Measurements from ENCODE around the gene FBF1. TPM values are rescaled to one million over a fixed set of nuclear protein-coding genes. Genes with fewer than 3 reads are reported as not detected.

Gene FBF1
- total RNA-seq, 1 donor from 2014 or later = 8.9 TPM

GRCh38 chr17:75922963-75923874 is 17.6 kb downstream of the FBF1 start:
- TF ChIP-seq CTCF (IDR thresholded peaks at IDR 0.05) = no peak
- no peaks in the 10 kb centered on the region for H3K27me3 ChIP-seq
- H3K36me3 ChIP-seq = peaks cover 6 to 10% of the 10 kb centered on the region in 2 donors
- H3K4me1 ChIP-seq = no peaks in the 10 kb centered on the region
- no peak overlapping the region for H3K27ac ChIP-seq
- H3K4me3 ChIP-seq = no peak overlapping the region
- no peaks in the 10 kb centered on the region for H3K9me3 ChIP-seq
- no peak for DNase-seq (ENCODE audit: low spot score in 2 of 2)
- intact Hi-C loops (cut with DNase I) = no loop called here

- TF ChIP-seq CTCF (IDR thresholded peaks at IDR 0.05) = no peak
- DNase-seq (ENCODE audit: low spot score in 2 of 2) = no peak
- intact Hi-C loops (cut with DNase I) = no loop called here
- no peak overlapping the region for H3K4me3 ChIP-seq
- no peaks in the 10 kb centered on the region for H3K27me3 ChIP-seq
- no peaks in the 10 kb centered on the region for H3K4me1 ChIP-seq
- H3K27ac ChIP-seq = no peak overlapping the region
- peaks cover 6 to 10% of the 10 kb centered on the region in 2 donors for H3K36me3 ChIP-seq
- H3K9me3 ChIP-seq = no peaks in the 10 kb centered on the region
Observed at GRCh38 chr17:75922173-75922961, 18.5 kb downstream of the FBF1 start.

GRCh38 chr17:75921596-75921995 is 19.2 kb downstream of the FBF1 start:
- no peaks in the 10 kb centered on the region for H3K27me3 ChIP-seq
- no peak overlapping the region for H3K27ac ChIP-seq
- H3K36me3 ChIP-seq = peaks cover 6 to 10% of the 10 kb centered on the region in 2 donors
- TF ChIP-seq CTCF (IDR thresholded peaks at IDR 0.05) = no peak
- H3K4me3 ChIP-seq = no peak overlapping the region
- intact Hi-C loops (cut with DNase I) = no loop called here
- DNase-seq (ENCODE audit: low spot score in 2 of 2) = no peak
- H3K4me1 ChIP-seq = no peaks in the 10 kb centered on the region
- H3K9me3 ChIP-seq = no peaks in the 10 kb centered on the region

- no peak for DNase-seq (ENCODE audit: low spot score in 2 of 2)
- Histone ChIP-seq H3K27me3 (no peaks in the 10 kb centered on the region), H3K27ac (no peak overlapping the region), H3K4me1 (no peaks in the 10 kb centered on the region), H3K36me3 (peaks cover 5 to 6% of the 10 kb centered on the region in 2 donors), H3K9me3 (no peaks in the 10 kb centered on the region), H3K4me3 (no peak overlapping the region)
- intact Hi-C loops (cut with DNase I) = no loop called here
- no peak for TF ChIP-seq CTCF (IDR thresholded peaks at IDR 0.05)
Observed at GRCh38 chr17:75920045-75920560, 20.7 kb downstream of the FBF1 start.

GRCh38 chr17:75919611-75920010 is 21.2 kb downstream of the FBF1 start:
- Histone ChIP-seq H3K9me3 (no peaks in the 10 kb centered on the region), H3K27ac (no peak overlapping the region), H3K36me3 (peaks cover 5 to 6% of the 10 kb centered on the region in 2 donors), H3K4me1 (no peaks in the 10 kb centered on the region), H3K4me3 (no peak overlapping the region), H3K27me3 (no peaks in the 10 kb centered on the region)
- TF ChIP-seq CTCF (IDR thresholded peaks at IDR 0.05) = no peak
- no peak for DNase-seq (ENCODE audit: low spot score in 2 of 2)
- intact Hi-C loops (cut with DNase I) = no loop called here

All from ascending aorta (tissue), 2 donors.